Thyroid gland (tissue), 4 donors: Measurements from ENCODE around the gene TLCD2.

Experiments
- POLR2A ChIP-seq, 2 donors: fragments of 450-650 bp; IDR thresholded peaks; one replicate each; pipeline ENCODE4 v1.6.1; 2017; ENCODE audit warnings: antibody characterized with exemption in 2 of 2, mild to moderate bottlenecking in 2 of 2, moderate library complexity in 1 of 2
- TF ChIP-seq, protein P1 (sequence below), 6 experiments: fragments of 200-600 bp in 3 of 6; fragments of 450-650 bp in 3 of 6; sonication (generic) in 3 of 6; IDR thresholded peaks; one replicate each; pipeline ENCODE4 v1.5.1; 2016 to 2019; ENCODE audit warnings: antibody characterized with exemption in 6 of 6, mild to moderate bottlenecking in 2 of 6, inconsistent platforms in 1 of 6, moderate library complexity in 1 of 6

DNA sequence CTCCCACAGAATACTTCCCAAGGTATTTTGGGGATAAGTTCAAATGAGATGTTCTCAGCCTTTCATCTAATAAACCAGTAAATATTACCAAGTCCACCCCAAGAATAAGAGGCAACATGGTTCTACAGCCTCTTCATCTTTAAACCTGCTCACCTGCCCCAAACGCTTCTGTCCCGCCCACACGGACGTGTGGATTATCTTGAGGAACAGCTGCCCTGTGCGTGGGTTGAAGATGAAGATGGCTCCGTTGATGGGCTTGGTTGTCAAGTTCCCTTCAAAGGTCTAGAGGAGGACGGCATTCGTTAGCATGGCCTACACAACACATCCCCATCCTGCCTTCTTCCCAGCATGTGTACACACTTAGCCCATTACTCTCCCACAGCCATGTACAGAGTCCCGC is 52.1 kb downstream of the TLCD2 start:
- TF ChIP-seq, protein P1, sequence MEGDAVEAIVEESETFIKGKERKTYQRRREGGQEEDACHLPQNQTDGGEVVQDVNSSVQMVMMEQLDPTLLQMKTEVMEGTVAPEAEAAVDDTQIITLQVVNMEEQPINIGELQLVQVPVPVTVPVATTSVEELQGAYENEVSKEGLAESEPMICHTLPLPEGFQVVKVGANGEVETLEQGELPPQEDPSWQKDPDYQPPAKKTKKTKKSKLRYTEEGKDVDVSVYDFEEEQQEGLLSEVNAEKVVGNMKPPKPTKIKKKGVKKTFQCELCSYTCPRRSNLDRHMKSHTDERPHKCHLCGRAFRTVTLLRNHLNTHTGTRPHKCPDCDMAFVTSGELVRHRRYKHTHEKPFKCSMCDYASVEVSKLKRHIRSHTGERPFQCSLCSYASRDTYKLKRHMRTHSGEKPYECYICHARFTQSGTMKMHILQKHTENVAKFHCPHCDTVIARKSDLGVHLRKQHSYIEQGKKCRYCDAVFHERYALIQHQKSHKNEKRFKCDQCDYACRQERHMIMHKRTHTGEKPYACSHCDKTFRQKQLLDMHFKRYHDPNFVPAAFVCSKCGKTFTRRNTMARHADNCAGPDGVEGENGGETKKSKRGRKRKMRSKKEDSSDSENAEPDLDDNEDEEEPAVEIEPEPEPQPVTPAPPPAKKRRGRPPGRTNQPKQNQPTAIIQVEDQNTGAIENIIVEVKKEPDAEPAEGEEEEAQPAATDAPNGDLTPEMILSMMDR (IDR thresholded peaks at IDR 0.05), result no peak
- TF ChIP-seq POLR2A (IDR thresholded peaks at IDR 0.05), result no peak
